ENCODE measurements around the gene CCDC197. TPM values are rescaled to one million over a fixed set of nuclear protein-coding genes. Genes with fewer than 3 reads are reported as not detected.

Gene CCDC197
- total and polyA plus RNA-seq, 2 of the 4 experiments (the other 2 are of a cell fraction) = not detected

GRCh38 chr14:94038921-94039629 is 42.0 kb downstream of the CCDC197 start:
- Histone ChIP-seq H3K27me3 (ENCODE audit: control insufficient read depth, insufficient read depth, low read length) (no peaks in the 10 kb centered on the region), H2BK120ac (ENCODE audit: low read depth, low read length) (no peak overlapping the region), H3K4me3 (ENCODE audit: insufficient read depth, low read depth, low read length) (no peak overlapping the region), H3K23ac (ENCODE audit: low read depth, low read length) (no peak overlapping the region), H3K79me1 (ENCODE audit: low read depth in 1 of 2, low read length in 2 of 2) (no peaks in the 10 kb centered on the region; a peak in 1 of 4 replicates), H2AFZ (replicated peaks; ENCODE audit: low read length, poor library complexity) (no peak overlapping the region), H4K91ac (ENCODE audit: insufficient read depth, low read depth, low read length) (no peak overlapping the region), H3K36me3 (ENCODE audit: control insufficient read depth, insufficient read depth, low read length) (peaks cover 4% of the 10 kb centered on the region; the same call in 1 of the 2 replicates), H3K4me2 (ENCODE audit: low read depth, low read length) (no peak overlapping the region), H3K4ac (ENCODE audit: low read depth, low read length) (no peak overlapping the region), H4K8ac (ENCODE audit: low read depth in 2 of 2, low read length in 2 of 2) (no peak overlapping the region), H3K56ac (ENCODE audit: extremely low read depth, insufficient read depth, low read length) (no peak overlapping the region), H3K9ac (ENCODE audit: low read depth, low read length) (no peak overlapping the region), H3K27ac (ENCODE audit: insufficient read depth, low read length) (no peak overlapping the region), H3K4me1 (ENCODE audit: control insufficient read depth, insufficient read depth, low read length) (peaks cover 9% of the 10 kb centered on the region), H3K9me1 (ENCODE audit: insufficient read depth, low read length) (no peaks in the 10 kb centered on the region), H3K14ac (replicated peaks; ENCODE audit: low read depth, low read length) (no peak overlapping the region), H4K5ac (ENCODE audit: low read depth, low read length) (no peak overlapping the region), H2BK15ac (ENCODE audit: low read depth, low read length) (no peak overlapping the region), H3K18ac (ENCODE audit: low read depth, low read length) (no peak overlapping the region), H4K20me1 (ENCODE audit: insufficient read depth, low read length) (no peaks in the 10 kb centered on the region; the same call in none of the 2 replicates), H3K9me3 (ENCODE audit: control insufficient read depth, insufficient read depth, low read length) (no peaks in the 10 kb centered on the region), H2BK5ac (ENCODE audit: low read depth, low read length, poor library complexity, severe bottlenecking) (no peak overlapping the region), H2AK9ac (replicated peaks; ENCODE audit: low read depth, low read length, poor library complexity) (no peak overlapping the region), H2BK20ac (ENCODE audit: low read depth, low read length) (no peak overlapping the region), H2AK5ac (ENCODE audit: low read depth, low read length) (no peak overlapping the region)
- TF ChIP-seq USF2 (IDR thresholded peaks at IDR 0.05; ENCODE audit: low read depth, low read length) (no peak), RAD21 (IDR thresholded peaks at IDR 0.05; ENCODE audit: low read length) (no peak), CEBPB (IDR thresholded peaks at IDR 0.05; ENCODE audit: low read depth, low read length) (no peak), RFX5 (IDR thresholded peaks at IDR 0.05; ENCODE audit: low read depth, low read length) (no peak), CHD1 (IDR thresholded peaks at IDR 0.05; ENCODE audit: low read depth, low read length) (no peak), MAZ (IDR thresholded peaks at IDR 0.05; ENCODE audit: borderline replicate concordance, low read depth, low read length) (no peak), FOS (IDR thresholded peaks at IDR 0.05; ENCODE audit: low read depth, low read length) (no peak), POLR2A (IDR thresholded peaks at IDR 0.05; ENCODE audit: low read depth, low read length) (no peak)
- dilution Hi-C loops (cut with HindIII; ENCODE audit: low sequenced_read_pairs, unreplicated experiment) (no loop called here), intact Hi-C loops (cut with micrococcal nuclease) (no loop called here), in situ Hi-C loops (cut with MboI; ENCODE audit: low sequenced_read_pairs) (loop anchor here (5.0 kb wide), 1 partner anchor 98 kb away; no protein-coding TSS in a partner anchor)
- ATAC-seq (ENCODE audit: low read depth) (no peak), DNase-seq (no peak)
- WGBS, 2 experiments (ENCODE audit: extremely low coverage in 2 of 2, insufficient read length in 1 of 2) = 93% methylated on average over 6 of the region's 11 CpGs; no CpG with 5 or more reads in 1 of the 2 experiments
- POLR2A ChIA-PET (ENCODE audit: unreplicated experiment) = no interaction called here
- no TSS peak for BruUV-seq (replicated peaks)
- CTCF ChIA-PET = no interaction called here

Measured in IMR-90 (cell line).